NCI-H2196 (cell line): ENCODE results near the gene FEZ2.
A peak's percentile ranks its signal among the peaks of the same experiment; 100 is the strongest.
"Not testable (repeated sequence)": the region's sequence is repeated elsewhere in the genome, so short reads cannot be mapped to it uniquely, and the experiment has no call there.

Experiments used
- DNase-seq: peaks from one replicate; lab custom pipeline; 2025; ENCODE audit not compliant: unreplicated experiment; lab: John Stamatoyannopoulos, UW

FEZ2 gene

GRCh38 chr2:36597532-36598377 is at the start of gene FEZ2:
Gene FEZ2, minus strand, starts transcription at chr2:36598168. Its CDS starts 26 bp downstream, at chr2:36598142.
- DNase-seq = peak; percentile 61

GRCh38 chr2:36634981-36635597 is 37.1 kb upstream of the FEZ2 start:
- no peak for DNase-seq

GRCh38 chr2:36633470-36634092 is 35.6 kb upstream of the FEZ2 start:
- DNase-seq = no peak

GRCh38 chr2:36626756-36627155 is 28.8 kb upstream of the FEZ2 start:
- DNase-seq = no peak

- no peak for DNase-seq
Measured at GRCh38 chr2:36626071-36626470, 28.1 kb upstream of the FEZ2 start.

GRCh38 chr2:36625304-36625703 is 27.3 kb upstream of the FEZ2 start:
- DNase-seq = no peak

GRCh38 chr2:36620321-36620720 is 22.4 kb upstream of the FEZ2 start:
- no peak for DNase-seq

GRCh38 chr2:36618381-36618780 is 20.4 kb upstream of the FEZ2 start:
- DNase-seq = peak; percentile 16

- DNase-seq = no peak
Measured at GRCh38 chr2:36616947-36617346, 19.0 kb upstream of the FEZ2 start.

- DNase-seq = no peak
Measured at GRCh38 chr2:36615222-36615621, 17.3 kb upstream of the FEZ2 start.

- DNase-seq = no peak
Measured at GRCh38 chr2:36613801-36614200, 15.8 kb upstream of the FEZ2 start.

- no peak for DNase-seq
Measured at GRCh38 chr2:36611316-36611990, 13.5 kb upstream of the FEZ2 start.

- no peak for DNase-seq
Measured at GRCh38 chr2:36609507-36609906, 11.5 kb upstream of the FEZ2 start.

- DNase-seq = no peak
Measured at GRCh38 chr2:36607947-36608346, 10.0 kb upstream of the FEZ2 start.

GRCh38 chr2:36606925-36607324 is 9.0 kb upstream of the FEZ2 start:
- no peak for DNase-seq

GRCh38 chr2:36605273-36605672 is 7.3 kb upstream of the FEZ2 start:
- no peak for DNase-seq

GRCh38 chr2:36603629-36604028 is 5.7 kb upstream of the FEZ2 start:
- DNase-seq = not testable (repeated sequence)

GRCh38 chr2:36597003-36597531 is 901 bp downstream of the FEZ2 start:
- no peak for DNase-seq

- DNase-seq = no peak
Measured at GRCh38 chr2:36596397-36596796, 1.6 kb downstream of the FEZ2 start.

GRCh38 chr2:36594849-36595248 is 3.1 kb downstream of the FEZ2 start:
- no peak for DNase-seq

GRCh38 chr2:36589230-36589630 is 8.7 kb downstream of the FEZ2 start:
- no peak for DNase-seq
